ENCODE results near the gene HOMER1. TPM values are rescaled to one million over a fixed set of nuclear protein-coding genes. Genes with fewer than 3 reads are reported as not detected.

HOMER1 gene
- total and polyA plus RNA-seq, 2 of the 4 experiments (the other 2 are of a cell fraction) = 1.9 to 6.8 TPM

DNA sequence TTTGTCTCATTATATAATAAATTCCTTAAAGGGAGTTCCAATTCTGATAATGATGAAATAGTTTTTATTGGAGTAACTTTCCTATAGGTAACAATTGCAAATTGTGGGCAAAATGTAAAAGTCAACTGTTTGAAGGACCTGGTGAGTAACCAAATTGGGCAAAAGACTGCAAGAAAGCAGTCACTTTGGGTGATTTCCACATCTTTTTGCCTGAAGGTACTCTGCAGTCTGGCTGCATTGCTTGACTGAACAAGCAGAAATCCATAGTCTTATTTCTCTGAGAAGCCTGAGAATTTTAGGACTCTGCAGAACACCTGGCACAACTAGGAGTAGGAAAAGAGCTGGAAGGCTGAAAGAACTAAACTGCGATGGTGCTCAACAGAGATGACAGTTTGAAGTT is 114.9 kb downstream of the HOMER1 start:
- dilution Hi-C loops (cut with HindIII; ENCODE audit: low sequenced_read_pairs, unreplicated experiment) (no loop called here), intact Hi-C loops (cut with micrococcal nuclease) (no loop called here), in situ Hi-C loops (cut with MboI; ENCODE audit: low sequenced_read_pairs) (no loop called here)
- Histone ChIP-seq H3K4me3 (ENCODE audit: insufficient read depth, low read depth, low read length) (no peak overlapping the region), H4K8ac (ENCODE audit: low read depth in 2 of 2, low read length in 2 of 2) (no peak overlapping the region), H3K4ac (ENCODE audit: low read depth, low read length) (no peak overlapping the region), H3K27ac (ENCODE audit: insufficient read depth, low read length) (no peak overlapping the region), H2BK5ac (ENCODE audit: low read depth, low read length, poor library complexity, severe bottlenecking) (no peak overlapping the region), H2AK5ac (ENCODE audit: low read depth, low read length) (no peak overlapping the region), H3K36me3 (ENCODE audit: control insufficient read depth, insufficient read depth, low read length) (no peaks in the 10 kb centered on the region; the same call in 1 of the 2 replicates), H4K91ac (ENCODE audit: insufficient read depth, low read depth, low read length) (no peak overlapping the region), H3K23ac (ENCODE audit: low read depth, low read length) (no peak overlapping the region), H3K4me2 (ENCODE audit: low read depth, low read length) (no peak overlapping the region), H2AFZ (replicated peaks; ENCODE audit: low read length, poor library complexity) (no peak overlapping the region), H2BK120ac (ENCODE audit: low read depth, low read length) (no peak overlapping the region), H3K18ac (ENCODE audit: low read depth, low read length) (no peak overlapping the region), H3K9me1 (ENCODE audit: insufficient read depth, low read length) (no peaks in the 10 kb centered on the region), H2BK15ac (ENCODE audit: low read depth, low read length) (no peak overlapping the region), H3K56ac (ENCODE audit: extremely low read depth, insufficient read depth, low read length) (no peak overlapping the region), H3K14ac (replicated peaks; ENCODE audit: low read depth, low read length) (no peak overlapping the region), H3K27me3 (ENCODE audit: control insufficient read depth, insufficient read depth, low read length) (no peaks in the 10 kb centered on the region), H3K79me1 (ENCODE audit: low read depth in 1 of 2, low read length in 2 of 2) (no peaks in the 10 kb centered on the region), H2BK20ac (ENCODE audit: low read depth, low read length) (no peak overlapping the region), H4K5ac (ENCODE audit: low read depth, low read length) (no peak overlapping the region), H4K20me1 (ENCODE audit: insufficient read depth, low read length) (no peaks in the 10 kb centered on the region), H3K9me3 (ENCODE audit: control insufficient read depth, insufficient read depth, low read length) (no peaks in the 10 kb centered on the region), H3K9ac (ENCODE audit: low read depth, low read length) (no peak overlapping the region), H2AK9ac (replicated peaks; ENCODE audit: low read depth, low read length, poor library complexity) (no peak overlapping the region), H3K4me1 (ENCODE audit: control insufficient read depth, insufficient read depth, low read length) (no peaks in the 10 kb centered on the region)
- TF ChIP-seq RFX5 (IDR thresholded peaks at IDR 0.05; ENCODE audit: low read depth, low read length) (no peak), NFE2L2 (IDR thresholded peaks at IDR 0.05; ENCODE audit: low read depth, low read length) (no peak), BHLHE40 (IDR thresholded peaks at IDR 0.05; ENCODE audit: low read depth, low read length) (no peak), MXI1 (IDR thresholded peaks at IDR 0.05; ENCODE audit: borderline replicate concordance, low read depth, low read length) (no peak), POLR2A (IDR thresholded peaks at IDR 0.05; ENCODE audit: low read depth, low read length) (no peak), RAD21 (IDR thresholded peaks at IDR 0.05; ENCODE audit: low read length) (no peak), ELK1 (IDR thresholded peaks at IDR 0.05; ENCODE audit: borderline replicate concordance, low read depth, low read length) (no peak), CHD1 (IDR thresholded peaks at IDR 0.05; ENCODE audit: low read depth, low read length) (no peak), RCOR1 (IDR thresholded peaks at IDR 0.05; ENCODE audit: insufficient replicate concordance, low read length) (no peak)
- TF ChIP-seq, protein P1, sequence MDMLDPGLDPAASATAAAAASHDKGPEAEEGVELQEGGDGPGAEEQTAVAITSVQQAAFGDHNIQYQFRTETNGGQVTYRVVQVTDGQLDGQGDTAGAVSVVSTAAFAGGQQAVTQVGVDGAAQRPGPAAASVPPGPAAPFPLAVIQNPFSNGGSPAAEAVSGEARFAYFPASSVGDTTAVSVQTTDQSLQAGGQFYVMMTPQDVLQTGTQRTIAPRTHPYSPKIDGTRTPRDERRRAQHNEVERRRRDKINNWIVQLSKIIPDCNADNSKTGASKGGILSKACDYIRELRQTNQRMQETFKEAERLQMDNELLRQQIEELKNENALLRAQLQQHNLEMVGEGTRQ (IDR thresholded peaks at IDR 0.05; ENCODE audit: low read depth, low read length) = no peak
- TF ChIP-seq, protein P2, sequence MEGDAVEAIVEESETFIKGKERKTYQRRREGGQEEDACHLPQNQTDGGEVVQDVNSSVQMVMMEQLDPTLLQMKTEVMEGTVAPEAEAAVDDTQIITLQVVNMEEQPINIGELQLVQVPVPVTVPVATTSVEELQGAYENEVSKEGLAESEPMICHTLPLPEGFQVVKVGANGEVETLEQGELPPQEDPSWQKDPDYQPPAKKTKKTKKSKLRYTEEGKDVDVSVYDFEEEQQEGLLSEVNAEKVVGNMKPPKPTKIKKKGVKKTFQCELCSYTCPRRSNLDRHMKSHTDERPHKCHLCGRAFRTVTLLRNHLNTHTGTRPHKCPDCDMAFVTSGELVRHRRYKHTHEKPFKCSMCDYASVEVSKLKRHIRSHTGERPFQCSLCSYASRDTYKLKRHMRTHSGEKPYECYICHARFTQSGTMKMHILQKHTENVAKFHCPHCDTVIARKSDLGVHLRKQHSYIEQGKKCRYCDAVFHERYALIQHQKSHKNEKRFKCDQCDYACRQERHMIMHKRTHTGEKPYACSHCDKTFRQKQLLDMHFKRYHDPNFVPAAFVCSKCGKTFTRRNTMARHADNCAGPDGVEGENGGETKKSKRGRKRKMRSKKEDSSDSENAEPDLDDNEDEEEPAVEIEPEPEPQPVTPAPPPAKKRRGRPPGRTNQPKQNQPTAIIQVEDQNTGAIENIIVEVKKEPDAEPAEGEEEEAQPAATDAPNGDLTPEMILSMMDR (conservative IDR thresholded peaks at IDR 0.05; ENCODE audit: low read depth, low read length) = no peak
- ATAC-seq (ENCODE audit: low read depth) (no peak), DNase-seq (no peak)
- ChIA-PET CTCF (no interaction called here), POLR2A (ENCODE audit: unreplicated experiment) (no interaction called here)
- BruUV-seq (replicated peaks) = no TSS peak
- 100% methylated on average over 1 of the region's 1 CpG; no CpG with 5 or more reads in 1 of the 2 experiments for WGBS, 2 experiments (ENCODE audit: extremely low coverage in 2 of 2, insufficient read length in 1 of 2)
